ENCODE measurements around the gene MEX3A. TPM values are rescaled to one million over a fixed set of nuclear protein-coding genes. Genes with fewer than 3 reads are reported as not detected.

Gene MEX3A
- total RNA-seq, 2 donors from 2014 or later = 0.15 to 0.47 TPM

DNA sequence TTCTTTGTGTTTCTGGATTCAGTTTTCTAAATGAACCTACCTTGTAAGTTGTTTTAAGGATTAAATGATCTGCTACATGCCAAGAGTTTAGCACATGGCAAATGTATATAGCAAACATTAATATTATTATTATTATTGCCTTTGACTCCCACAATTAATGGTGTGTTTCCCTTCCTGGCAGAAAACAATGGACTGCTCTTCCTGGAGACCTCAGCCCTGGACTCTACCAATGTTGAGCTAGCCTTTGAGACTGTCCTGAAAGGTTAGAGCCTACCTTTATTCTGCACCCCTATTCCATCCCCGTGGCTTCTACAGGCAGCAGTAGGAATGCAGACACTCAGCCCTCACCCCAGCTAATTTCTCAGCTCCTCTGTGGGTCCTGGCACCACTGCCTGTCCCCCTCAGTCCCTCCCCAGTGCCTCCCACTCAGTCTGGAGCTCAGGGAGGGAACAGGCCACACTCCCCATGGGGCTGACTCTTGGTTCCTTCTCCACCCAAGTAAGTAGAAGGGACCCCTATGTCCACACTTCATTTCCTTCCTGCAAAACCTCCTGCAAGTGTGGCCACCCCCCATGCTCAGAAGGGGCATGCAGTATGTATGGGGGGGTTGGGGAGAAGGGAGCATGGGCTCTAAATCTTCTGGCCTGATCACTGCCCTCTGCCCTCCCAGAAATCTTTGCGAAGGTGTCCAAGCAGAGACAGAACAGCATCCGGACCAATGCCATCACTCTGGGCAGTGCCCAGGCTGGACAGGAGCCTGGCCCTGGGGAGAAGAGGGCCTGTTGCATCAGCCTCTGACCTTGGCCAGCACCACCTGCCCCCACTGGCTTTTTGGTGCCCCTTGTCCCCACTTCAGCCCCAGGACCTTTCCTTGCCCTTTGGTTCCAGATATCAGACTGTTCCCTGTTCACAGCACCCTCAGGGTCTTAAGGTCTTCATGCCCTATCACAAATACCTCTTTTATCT is 12.5 kb downstream of the MEX3A start:
- Histone ChIP-seq H3K9me3 (no peaks in the 10 kb centered on the region), H3K27ac (no peak overlapping the region), H3K27me3 (no peaks in the 10 kb centered on the region), H3K4me1 (no peaks in the 10 kb centered on the region), H3K4me3 (no peak overlapping the region), H3K36me3 (no peaks in the 10 kb centered on the region)
- DNase-seq (ENCODE audit: low spot score) = no peak
- TF ChIP-seq, protein P1, sequence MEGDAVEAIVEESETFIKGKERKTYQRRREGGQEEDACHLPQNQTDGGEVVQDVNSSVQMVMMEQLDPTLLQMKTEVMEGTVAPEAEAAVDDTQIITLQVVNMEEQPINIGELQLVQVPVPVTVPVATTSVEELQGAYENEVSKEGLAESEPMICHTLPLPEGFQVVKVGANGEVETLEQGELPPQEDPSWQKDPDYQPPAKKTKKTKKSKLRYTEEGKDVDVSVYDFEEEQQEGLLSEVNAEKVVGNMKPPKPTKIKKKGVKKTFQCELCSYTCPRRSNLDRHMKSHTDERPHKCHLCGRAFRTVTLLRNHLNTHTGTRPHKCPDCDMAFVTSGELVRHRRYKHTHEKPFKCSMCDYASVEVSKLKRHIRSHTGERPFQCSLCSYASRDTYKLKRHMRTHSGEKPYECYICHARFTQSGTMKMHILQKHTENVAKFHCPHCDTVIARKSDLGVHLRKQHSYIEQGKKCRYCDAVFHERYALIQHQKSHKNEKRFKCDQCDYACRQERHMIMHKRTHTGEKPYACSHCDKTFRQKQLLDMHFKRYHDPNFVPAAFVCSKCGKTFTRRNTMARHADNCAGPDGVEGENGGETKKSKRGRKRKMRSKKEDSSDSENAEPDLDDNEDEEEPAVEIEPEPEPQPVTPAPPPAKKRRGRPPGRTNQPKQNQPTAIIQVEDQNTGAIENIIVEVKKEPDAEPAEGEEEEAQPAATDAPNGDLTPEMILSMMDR (IDR thresholded peaks at IDR 0.05) = no peak

DNA sequence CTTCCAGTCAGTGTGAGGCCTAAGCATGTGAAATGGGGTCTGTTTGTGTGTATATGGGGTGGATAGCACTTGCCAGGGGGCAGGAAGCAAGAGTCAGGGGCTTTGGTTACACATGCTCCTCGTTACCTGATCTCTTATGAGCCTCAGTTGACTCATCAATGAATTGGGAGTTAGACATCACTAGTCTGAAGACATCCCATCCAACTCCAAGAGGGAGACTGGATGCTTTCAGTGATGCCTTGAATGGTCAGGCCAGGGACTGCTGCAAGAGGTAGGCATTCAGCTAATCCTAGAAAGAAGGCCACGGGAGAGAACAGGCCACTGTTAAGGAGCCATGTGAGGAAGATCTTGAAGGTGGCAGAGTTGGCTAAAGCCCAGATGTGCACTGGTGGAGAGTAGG is 15.0 kb downstream of the MEX3A start:
- Histone ChIP-seq H3K4me3 (no peak overlapping the region), H3K36me3 (no peaks in the 10 kb centered on the region), H3K4me1 (no peaks in the 10 kb centered on the region), H3K9me3 (no peaks in the 10 kb centered on the region), H3K27ac (no peak overlapping the region), H3K27me3 (no peaks in the 10 kb centered on the region)
- TF ChIP-seq, protein P1 (IDR thresholded peaks at IDR 0.05) = no peak
- DNase-seq (ENCODE audit: low spot score) = no peak

DNA sequence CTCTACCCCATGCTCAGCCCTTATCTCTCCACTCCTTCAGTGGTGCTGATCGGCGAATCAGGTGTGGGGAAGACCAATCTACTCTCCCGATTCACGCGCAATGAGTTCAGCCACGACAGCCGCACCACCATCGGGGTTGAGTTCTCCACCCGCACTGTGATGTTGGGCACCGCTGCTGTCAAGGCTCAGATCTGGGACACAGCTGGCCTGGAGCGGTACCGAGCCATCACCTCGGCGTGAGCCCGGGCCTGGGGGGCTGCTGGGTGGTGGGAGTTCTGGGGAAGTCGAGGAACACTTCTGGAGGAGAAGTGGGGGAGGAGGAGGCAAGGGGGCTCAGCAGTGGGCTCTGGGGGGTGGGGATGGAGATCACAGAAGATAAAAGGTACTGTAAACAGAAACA is 16.4 kb downstream of the MEX3A start:
- Histone ChIP-seq H3K36me3 (no peaks in the 10 kb centered on the region), H3K4me1 (no peaks in the 10 kb centered on the region), H3K27me3 (no peaks in the 10 kb centered on the region), H3K9me3 (no peaks in the 10 kb centered on the region), H3K27ac (no peak overlapping the region), H3K4me3 (no peak overlapping the region)
- TF ChIP-seq, protein P1 (IDR thresholded peaks at IDR 0.05) = no peak
- DNase-seq (ENCODE audit: low spot score) = no peak

GRCh38 chr1:156065212-156065611 is 17.1 kb downstream of the MEX3A start:
- H3K27me3 ChIP-seq = no peaks in the 10 kb centered on the region
- no peaks in the 10 kb centered on the region for H3K4me1 ChIP-seq
- H3K4me3 ChIP-seq = no peak overlapping the region
- no peak overlapping the region for H3K27ac ChIP-seq
- TF ChIP-seq, protein P1 (IDR thresholded peaks at IDR 0.05) = no peak
- DNase-seq (ENCODE audit: low spot score) = no peak
- no peaks in the 10 kb centered on the region for H3K9me3 ChIP-seq
- no peaks in the 10 kb centered on the region for H3K36me3 ChIP-seq

- Histone ChIP-seq H3K27me3 (no peaks in the 10 kb centered on the region), H3K9me3 (no peaks in the 10 kb centered on the region), H3K36me3 (no peaks in the 10 kb centered on the region), H3K4me3 (no peak overlapping the region), H3K4me1 (no peaks in the 10 kb centered on the region), H3K27ac (no peak overlapping the region)
- no peak for DNase-seq (ENCODE audit: low spot score)
- TF ChIP-seq, protein P1 (IDR thresholded peaks at IDR 0.05) = no peak
Measured at GRCh38 chr1:156064615-156065014, 17.6 kb downstream of the MEX3A start.

DNA sequence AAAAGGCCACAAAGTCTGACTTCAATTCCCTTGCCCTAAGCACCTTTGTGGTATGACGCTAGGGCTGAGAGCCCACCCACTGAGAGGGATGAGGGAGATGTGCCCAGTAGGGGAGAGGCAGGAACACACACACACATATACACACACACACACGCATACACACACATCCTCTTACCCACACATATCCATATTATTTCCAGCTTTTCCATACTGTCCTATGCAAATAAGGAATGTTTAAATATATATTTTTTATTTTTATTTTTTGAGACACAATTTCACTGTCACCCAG is 18.3 kb downstream of the MEX3A start:
- DNase-seq (ENCODE audit: low spot score) = no peak
- Histone ChIP-seq H3K9me3 (no peaks in the 10 kb centered on the region), H3K4me1 (no peaks in the 10 kb centered on the region), H3K27ac (no peak overlapping the region), H3K27me3 (no peaks in the 10 kb centered on the region), H3K36me3 (no peaks in the 10 kb centered on the region), H3K4me3 (no peak overlapping the region)
- TF ChIP-seq, protein P1 (IDR thresholded peaks at IDR 0.05) = no peak

Data from right atrium auricular region (tissue), 2 donors.